Chondrocyte (in vitro differentiated cells): ENCODE measurements around the gene DGKI. TPM values are rescaled to one million over a fixed set of nuclear protein-coding genes. Genes with fewer than 3 reads are reported as not detected.

Source experiments
- DNase-seq: peaks from one replicate; pipeline ENCODE4 v3.0.0; 2021; ENCODE audit warnings: mixed read lengths, low spot score
- H3K27ac Mint-ChIP-seq: one replicate; pipeline ENCODE4 v1.8.0; 2021; ENCODE audit warnings: mild to moderate bottlenecking, moderate library complexity, mixed read lengths; ENCODE audit not compliant: unreplicated experiment
- H3K27me3 Mint-ChIP-seq: 2 replicates; pipeline ENCODE4 v1.8.0; 2021; ENCODE audit warnings: low read depth, mixed read lengths
- H3K36me3 Mint-ChIP-seq: 2 replicates; pipeline ENCODE4 v1.8.0; 2021; ENCODE audit warnings: low read depth, mixed read lengths
- H3K4me1 Mint-ChIP-seq: 2 replicates; pipeline ENCODE4 v1.8.0; 2021; ENCODE audit warnings: low read depth, mild to moderate bottlenecking, mixed read lengths
- H3K4me3 Mint-ChIP-seq: one replicate; pipeline ENCODE4 v1.8.0; 2021; ENCODE audit warnings: mild to moderate bottlenecking, moderate library complexity, mixed read lengths; ENCODE audit not compliant: unreplicated experiment
- H3K9me3 Mint-ChIP-seq: 2 replicates; pipeline ENCODE4 v1.8.0; 2021; ENCODE audit warnings: low read depth, mixed read lengths
- CTCF ChIP-seq: fragments of 200-600 bp; sonication (generic); IDR thresholded peaks from 2 replicates; pipeline ENCODE4 v1.5.0; 2021; ENCODE audit warnings: antibody characterized with exemption, mild to moderate bottlenecking, moderate library complexity
- total RNA-seq: library from RNA; stranded (reverse); gene quantifications from 3 replicates; pipeline ENCODE4 v1.2.1, GENCODE V29; 2021

The DGKI gene
- total RNA-seq, 1 donor from 2014 or later, result 15.3 TPM

GRCh38 chr7:137865764-137866163 is 19.0 kb upstream of the DGKI start:
- H3K4me3 Mint-ChIP-seq, result no peak overlapping the region
- no peak for DNase-seq
- H3K9me3 Mint-ChIP-seq, result peaks cover 18% of the 10 kb centered on the region
- no peak for TF ChIP-seq CTCF
- no peak overlapping the region for H3K27ac Mint-ChIP-seq
- H3K4me1 Mint-ChIP-seq, result peaks cover 19% of the 10 kb centered on the region
- H3K36me3 Mint-ChIP-seq, result peaks cover 65% of the 10 kb centered on the region
- no peaks in the 10 kb centered on the region for H3K27me3 Mint-ChIP-seq

GRCh38 chr7:137862964-137863363 is 16.2 kb upstream of the DGKI start:
- DNase-seq, result no peak
- TF ChIP-seq CTCF, result no peak
- H3K27me3 Mint-ChIP-seq, result no peaks in the 10 kb centered on the region
- peak overlapping the region; percentile 13 for H3K27ac Mint-ChIP-seq
- H3K36me3 Mint-ChIP-seq, result peaks cover 59% of the 10 kb centered on the region
- no peak overlapping the region for H3K4me3 Mint-ChIP-seq
- peaks cover 14% of the 10 kb centered on the region for H3K9me3 Mint-ChIP-seq
- H3K4me1 Mint-ChIP-seq, result peaks cover 14% of the 10 kb centered on the region

- Mint-ChIP-seq H3K27ac (peak overlapping the region; percentile 14), H3K9me3 (peaks cover 14% of the 10 kb centered on the region), H3K27me3 (no peaks in the 10 kb centered on the region), H3K4me3 (no peak overlapping the region), H3K4me1 (peaks cover 8% of the 10 kb centered on the region), H3K36me3 (peaks cover 54% of the 10 kb centered on the region)
- TF ChIP-seq CTCF, result no peak
- DNase-seq, result no peak
These were observed 15.6 kb upstream of the DGKI start for GRCh38 chr7:137862358-137862757.

- TF ChIP-seq CTCF, result no peak
- Mint-ChIP-seq H3K27ac (no peak overlapping the region), H3K4me3 (no peak overlapping the region), H3K27me3 (no peaks in the 10 kb centered on the region), H3K36me3 (peaks cover 42% of the 10 kb centered on the region), H3K9me3 (peaks cover 2% of the 10 kb centered on the region), H3K4me1 (peaks cover 8% of the 10 kb centered on the region)
- DNase-seq, result no peak
These were observed 13.8 kb upstream of the DGKI start for GRCh38 chr7:137860542-137860941.

- peaks cover 29% of the 10 kb centered on the region for H3K36me3 Mint-ChIP-seq
- H3K27me3 Mint-ChIP-seq, result no peaks in the 10 kb centered on the region
- no peak for DNase-seq
- H3K4me3 Mint-ChIP-seq, result no peak overlapping the region
- no peaks in the 10 kb centered on the region for H3K9me3 Mint-ChIP-seq
- peaks cover 48% of the 10 kb centered on the region for H3K4me1 Mint-ChIP-seq
- no peak for TF ChIP-seq CTCF
- H3K27ac Mint-ChIP-seq, result no peak overlapping the region
These were observed 6.3 kb upstream of the DGKI start for GRCh38 chr7:137853053-137853452.
